Lung (tissue), 12 donors: ENCODE results near the gene ARHGAP19. TPM values are rescaled to one million over a fixed set of nuclear protein-coding genes. Genes with fewer than 3 reads are reported as not detected.
"Not testable (repeated sequence)": the region's sequence is repeated elsewhere in the genome, so short reads cannot be mapped to it uniquely, and the experiment has no call there.

Experiments used
- ATAC-seq: fragments of 200-7000 bp; cut with Tn5 transposase; one replicate; pipeline ENCODE4 v1.9.1; 2020; ENCODE audit warnings: moderate number of reproducible peaks; ENCODE audit not compliant: insufficient read depth, low FRiP score
- DNase-seq, 3 donors: peaks; one replicate each; pipeline ENCODE4 v3.0.0-alpha.2; 2013 to 2017
- H3K27ac ChIP-seq, 2 donors: one replicate each; pipeline ENCODE4 v1.5.1; 2013; ENCODE audit warnings: mild to moderate bottlenecking in 2 of 2, moderate library complexity in 2 of 2, control low read depth in 1 of 2, inconsistent platforms in 1 of 2, low read depth in 1 of 2, low read length in 1 of 2
- H3K27me3 ChIP-seq, 3 donors: one replicate each; pipeline ENCODE4 v1.5.1; 2013; ENCODE audit warnings: low read length in 2 of 3; ENCODE audit not compliant: control insufficient read depth in 3 of 3, insufficient read depth in 3 of 3
- H3K36me3 ChIP-seq, 4 donors: one replicate each; pipeline ENCODE4 v1.5.1; 2013; ENCODE audit warnings: low read length in 4 of 4, mild to moderate bottlenecking in 1 of 4, moderate library complexity in 1 of 4; ENCODE audit not compliant: control insufficient read depth in 4 of 4, insufficient read depth in 4 of 4
- H3K4me1 ChIP-seq, 5 donors: one replicate each; pipeline ENCODE4 v1.5.1; 2013; ENCODE audit warnings: low read length in 5 of 5, mild to moderate bottlenecking in 2 of 5, moderate library complexity in 1 of 5; ENCODE audit not compliant: control insufficient read depth in 5 of 5, insufficient read depth in 5 of 5
- H3K4me3 ChIP-seq: one replicate; pipeline ENCODE4 v1.5.1; 2013; ENCODE audit warnings: mild to moderate bottlenecking, control low read depth, moderate library complexity
- H3K9ac ChIP-seq, 2 donors: one replicate each; pipeline ENCODE4 v1.5.1; 2013; ENCODE audit warnings: low read length in 2 of 2, control low read depth in 1 of 2; ENCODE audit not compliant: insufficient read depth in 1 of 2
- H3K9me3 ChIP-seq, 4 donors: one replicate each; pipeline ENCODE4 v1.5.1; 2013; ENCODE audit warnings: low read length in 3 of 4, mild to moderate bottlenecking in 1 of 4, moderate library complexity in 1 of 4; ENCODE audit not compliant: control insufficient read depth in 4 of 4, insufficient read depth in 3 of 4
- WGBS, 2 donors: extraction: QIAGEN DNeasy Blood & Tissue Kit; methylation state at CpG; one replicate each; pipeline ENCODE4 v1.1.7; 2013; 5-methylcytosine and 5-hydroxymethylcytosine counted together
- polyA plus RNA-seq, 2 donors: library from polyadenylated mRNA; stranded (reverse); fragments of 200-250 nt; gene quantifications; one replicate each; pipeline ENCODE4 v1.2.1, GENCODE V29; 2013
- total RNA-seq, 2 donors: library from RNA; depleted of rRNA in 1 of 2; stranded (reverse); fragments of >200 nt in 1 of 2; gene quantifications; one replicate each; pipeline ENCODE4 v1.2.1, GENCODE V29; 2014 to 2021
- TF ChIP-seq, protein P1 (sequence below): IDR thresholded peaks from 2 replicates; pipeline ENCODE4 v1.5.1; 2012; ENCODE audit warnings: mild to moderate bottlenecking; ENCODE audit errors: control extremely low read depth, extremely low read depth
- donor health status: control.
- donor health status: control.
- donor health status: Bipolar disorder and iron deficiency.
- donor health status: healthy.
- donor health status: DM: yes; HTN: yes; CAD: no.

Gene ARHGAP19
- total and polyA plus RNA-seq, 4 donors: 1.9 to 20.4 (median 8.5) TPM

DNA sequence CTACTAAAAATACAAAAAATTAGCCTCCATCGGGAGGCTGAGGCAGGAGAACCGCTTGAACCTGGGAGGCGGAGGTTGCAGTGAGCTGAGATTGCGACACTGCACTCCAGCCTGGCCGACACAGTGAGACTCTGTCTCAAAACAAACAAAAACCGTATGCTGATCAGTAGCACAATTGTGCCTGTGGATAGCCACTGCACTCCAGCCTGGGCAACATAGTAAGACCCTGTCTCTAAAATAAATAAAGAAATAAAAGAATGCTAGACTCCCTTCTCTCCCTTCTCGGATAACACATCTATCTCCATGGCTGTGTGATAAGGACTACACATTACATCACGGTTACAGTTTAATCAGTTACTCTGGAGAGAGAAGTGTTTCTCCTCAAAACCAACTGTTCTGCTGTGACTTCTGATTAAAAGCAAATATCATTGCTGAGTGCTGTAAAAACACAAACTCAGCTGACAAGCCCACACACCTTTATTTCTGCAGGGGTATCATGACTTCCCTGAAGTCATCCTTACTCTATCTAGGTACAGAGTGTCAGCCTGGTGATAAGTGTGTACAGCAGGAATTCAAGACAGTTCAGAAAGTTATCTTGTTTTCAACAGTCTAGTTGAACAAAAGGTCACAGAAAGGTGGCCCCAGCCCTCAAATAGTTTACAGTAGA lies 5.3 kb upstream of the ARHGAP19 start:
- DNase-seq (peak in 2 of 3 donors; percentile 9 to 35), ATAC-seq (no peak)
- H3K27me3 ChIP-seq: no peaks in the 10 kb centered on the region
- no peak overlapping the region for H3K27ac ChIP-seq
- TF ChIP-seq, protein P1, sequence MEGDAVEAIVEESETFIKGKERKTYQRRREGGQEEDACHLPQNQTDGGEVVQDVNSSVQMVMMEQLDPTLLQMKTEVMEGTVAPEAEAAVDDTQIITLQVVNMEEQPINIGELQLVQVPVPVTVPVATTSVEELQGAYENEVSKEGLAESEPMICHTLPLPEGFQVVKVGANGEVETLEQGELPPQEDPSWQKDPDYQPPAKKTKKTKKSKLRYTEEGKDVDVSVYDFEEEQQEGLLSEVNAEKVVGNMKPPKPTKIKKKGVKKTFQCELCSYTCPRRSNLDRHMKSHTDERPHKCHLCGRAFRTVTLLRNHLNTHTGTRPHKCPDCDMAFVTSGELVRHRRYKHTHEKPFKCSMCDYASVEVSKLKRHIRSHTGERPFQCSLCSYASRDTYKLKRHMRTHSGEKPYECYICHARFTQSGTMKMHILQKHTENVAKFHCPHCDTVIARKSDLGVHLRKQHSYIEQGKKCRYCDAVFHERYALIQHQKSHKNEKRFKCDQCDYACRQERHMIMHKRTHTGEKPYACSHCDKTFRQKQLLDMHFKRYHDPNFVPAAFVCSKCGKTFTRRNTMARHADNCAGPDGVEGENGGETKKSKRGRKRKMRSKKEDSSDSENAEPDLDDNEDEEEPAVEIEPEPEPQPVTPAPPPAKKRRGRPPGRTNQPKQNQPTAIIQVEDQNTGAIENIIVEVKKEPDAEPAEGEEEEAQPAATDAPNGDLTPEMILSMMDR: no peak
- H3K4me1 ChIP-seq: no peaks in the 10 kb centered on the region
- no peaks in the 10 kb centered on the region for H3K36me3 ChIP-seq
- 64 to 77% methylated on average over 8 of the region's 8 CpGs for WGBS, 2 donors
- H3K9me3 ChIP-seq: no peaks in the 10 kb centered on the region
- no peak overlapping the region for H3K9ac ChIP-seq
- H3K4me3 ChIP-seq: no peak overlapping the region

DNA sequence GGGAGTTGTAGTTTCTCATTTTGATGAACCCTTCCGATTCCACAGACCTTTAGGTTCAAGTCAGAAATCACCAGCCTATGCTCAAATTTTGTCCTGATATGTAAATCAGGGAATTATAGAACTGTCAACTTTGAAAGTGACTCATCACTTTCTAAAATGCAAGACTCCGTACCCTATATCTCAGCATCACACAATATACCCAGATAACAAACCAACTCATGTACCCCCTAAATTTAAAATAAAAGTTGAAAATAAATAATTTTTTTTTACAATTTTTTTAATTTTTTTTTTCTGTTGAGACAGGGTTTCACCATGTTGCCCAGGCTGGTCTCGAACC lies 393 bp upstream of the ARHGAP19 start:
- Histone ChIP-seq H3K4me3 (no peak overlapping the region), H3K4me1 (peaks cover 0 to 9% (median 3%) of the 10 kb centered on the region in 5 donors), H3K9me3 (no peaks in the 10 kb centered on the region), H3K27ac (no peak overlapping the region), H3K36me3 (peaks cover 0 to 1% (median 0%) of the 10 kb centered on the region in 4 donors), H3K27me3 (no peaks in the 10 kb centered on the region), H3K9ac (no peak overlapping the region)
- WGBS, 2 donors: 59 to 63% methylated on average over 3 of the region's 3 CpGs
- TF ChIP-seq, protein P1: no peak
- DNase-seq (no peak), ATAC-seq (no peak)

DNA sequence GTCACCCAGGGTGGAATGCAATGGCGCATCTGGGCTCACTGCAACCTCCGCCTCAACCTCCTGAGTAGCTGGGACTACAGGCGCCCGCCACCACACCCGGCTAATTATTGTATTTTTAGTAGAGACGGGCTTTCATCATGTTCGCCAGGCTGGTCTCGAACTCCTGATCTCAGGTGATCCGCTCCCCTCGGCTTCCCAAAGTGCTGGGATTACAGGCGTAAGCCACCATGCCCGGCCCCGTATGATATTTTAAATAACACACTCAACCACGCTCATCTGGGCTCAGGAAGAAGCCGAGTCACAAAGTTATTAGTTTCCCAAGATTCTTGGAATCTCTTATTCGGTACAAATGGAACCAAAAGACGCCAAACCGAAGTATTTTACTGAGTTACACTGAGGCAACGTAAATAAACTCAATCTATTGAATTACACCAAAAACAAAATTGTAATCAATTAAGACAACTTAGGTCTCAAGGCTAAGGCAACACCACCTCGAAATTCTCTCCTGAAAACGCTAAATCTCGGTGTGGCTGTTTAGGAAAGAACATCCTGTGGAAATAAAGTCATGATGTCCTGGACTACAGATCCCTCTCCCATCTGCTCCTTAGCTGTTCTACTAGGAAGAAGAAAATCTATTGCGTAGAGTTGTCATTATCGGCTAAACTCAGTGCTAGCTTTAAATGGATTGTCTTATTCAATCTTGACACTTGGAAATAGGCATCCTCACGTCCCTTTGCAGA lies 910 bp downstream of the ARHGAP19 start:
- 51 to 58% methylated on average over 25 of the region's 25 CpGs for WGBS, 2 donors
- H3K36me3 ChIP-seq: peaks cover 0 to 6% (median 2%) of the 10 kb centered on the region in 4 donors
- H3K27ac ChIP-seq: peak overlapping the region; percentile 93 to 94
- no peaks in the 10 kb centered on the region for H3K27me3 ChIP-seq
- H3K9ac ChIP-seq: peak overlapping the region; percentile 78 to 85
- peak overlapping the region; percentile 73 for H3K4me3 ChIP-seq
- ATAC-seq (no peak), DNase-seq (peak in 1 of 3 donors; percentile 6)
- H3K9me3 ChIP-seq: no peaks in the 10 kb centered on the region
- TF ChIP-seq, protein P1: no peak
- peaks cover 0 to 9% (median 3%) of the 10 kb centered on the region in 5 donors for H3K4me1 ChIP-seq

DNA sequence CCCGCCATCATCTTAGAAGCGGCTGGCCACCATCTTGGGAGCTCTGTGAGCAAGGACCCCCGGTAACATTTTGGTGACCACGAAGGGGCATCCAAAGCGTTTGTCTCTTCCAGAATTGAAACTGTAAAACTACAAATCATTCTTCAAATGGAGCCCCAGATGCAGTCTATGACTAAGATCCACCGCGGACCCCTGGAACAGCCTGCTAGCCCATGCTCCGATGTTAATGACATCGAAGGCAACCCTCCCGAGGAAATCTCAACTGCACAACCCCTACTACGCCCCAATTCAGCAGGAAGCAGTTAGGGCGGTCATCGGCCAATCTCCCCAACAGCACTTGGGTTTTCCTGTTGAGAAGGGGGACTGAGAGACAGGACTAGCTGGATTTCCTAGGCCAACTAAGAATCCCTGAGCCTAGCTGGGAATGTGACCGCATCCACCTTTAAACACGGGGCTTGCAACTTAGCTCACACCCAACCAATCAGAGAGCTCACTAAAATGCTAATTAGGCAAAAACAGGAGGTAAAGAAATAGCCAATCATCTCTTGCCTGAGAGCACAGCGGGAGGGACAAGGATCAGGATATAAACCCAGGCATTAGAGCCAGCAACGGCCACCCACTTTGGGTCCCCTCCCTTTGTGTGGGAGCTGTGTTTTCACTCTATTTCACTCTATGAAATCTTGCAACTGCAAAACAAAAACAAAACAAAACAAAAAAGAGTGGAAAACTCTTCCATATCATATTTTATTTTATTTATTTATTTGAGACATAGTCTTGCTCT lies 1.7 kb downstream of the ARHGAP19 start:
- not testable (repeated sequence) for H3K27ac ChIP-seq, H3K4me3 ChIP-seq, ATAC-seq, H3K36me3 ChIP-seq, DNase-seq, H3K27me3 ChIP-seq, H3K9ac ChIP-seq, H3K4me1 ChIP-seq, H3K9me3 ChIP-seq
- 93 to 94% methylated on average over 17 of the region's 17 CpGs for WGBS, 2 donors

DNA sequence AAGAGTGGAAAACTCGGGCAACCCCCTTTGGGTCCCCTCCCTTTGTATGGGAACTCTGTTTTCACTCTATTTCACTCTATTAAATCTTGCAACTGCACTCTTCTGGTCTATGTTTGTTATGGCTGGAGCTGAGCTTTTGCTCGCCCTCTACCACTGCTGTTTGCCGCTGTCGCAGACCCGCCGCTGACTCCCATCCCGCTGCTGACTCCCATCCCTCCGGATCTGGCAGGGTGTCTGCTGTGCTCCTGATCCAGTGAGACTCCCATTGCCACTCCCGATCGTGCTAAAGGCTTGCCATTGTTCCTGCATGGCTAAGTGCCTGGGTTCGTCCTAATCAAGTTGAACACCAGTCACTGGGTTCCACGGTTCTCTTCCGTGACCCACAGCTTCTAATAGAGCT lies 2.4 kb downstream of the ARHGAP19 start:
- ATAC-seq, H3K36me3 ChIP-seq, H3K27me3 ChIP-seq, H3K27ac ChIP-seq, DNase-seq, H3K9me3 ChIP-seq, H3K4me1 ChIP-seq, H3K9ac ChIP-seq, H3K4me3 ChIP-seq: not testable (repeated sequence)
- WGBS, 2 donors: 95 to 96% methylated on average over 13 of the region's 13 CpGs
